Left renal cortex interstitium (tissue), 4 donors: Measurements from ENCODE around the gene LAMC3. TPM values are rescaled to one million over a fixed set of nuclear protein-coding genes. Genes with fewer than 3 reads are reported as not detected.
"Not testable (repeated sequence)": the region's sequence is repeated elsewhere in the genome, so short reads cannot be mapped to it uniquely, and the experiment has no call there.

ENCODE experiments used
- DNase-seq, 4 donors: peaks; one replicate each; pipeline ENCODE4 v3.0.0-alpha.2; 2013; ENCODE audit warnings: low read depth in 4 of 4, low spot score in 2 of 4, missing footprints in 1 of 4
- polyA plus RNA-seq, 4 donors: library from polyadenylated mRNA; unstranded; fragments of 120-200 nt; gene quantifications; one replicate each; pipeline ENCODE4 v1.2.1, GENCODE V29; 2013; ENCODE audit not compliant: insufficient read length in 4 of 4

Gene LAMC3
- polyA plus RNA-seq, 4 donors = 23.6 to 38.8 (median 28.7) TPM

DNA sequence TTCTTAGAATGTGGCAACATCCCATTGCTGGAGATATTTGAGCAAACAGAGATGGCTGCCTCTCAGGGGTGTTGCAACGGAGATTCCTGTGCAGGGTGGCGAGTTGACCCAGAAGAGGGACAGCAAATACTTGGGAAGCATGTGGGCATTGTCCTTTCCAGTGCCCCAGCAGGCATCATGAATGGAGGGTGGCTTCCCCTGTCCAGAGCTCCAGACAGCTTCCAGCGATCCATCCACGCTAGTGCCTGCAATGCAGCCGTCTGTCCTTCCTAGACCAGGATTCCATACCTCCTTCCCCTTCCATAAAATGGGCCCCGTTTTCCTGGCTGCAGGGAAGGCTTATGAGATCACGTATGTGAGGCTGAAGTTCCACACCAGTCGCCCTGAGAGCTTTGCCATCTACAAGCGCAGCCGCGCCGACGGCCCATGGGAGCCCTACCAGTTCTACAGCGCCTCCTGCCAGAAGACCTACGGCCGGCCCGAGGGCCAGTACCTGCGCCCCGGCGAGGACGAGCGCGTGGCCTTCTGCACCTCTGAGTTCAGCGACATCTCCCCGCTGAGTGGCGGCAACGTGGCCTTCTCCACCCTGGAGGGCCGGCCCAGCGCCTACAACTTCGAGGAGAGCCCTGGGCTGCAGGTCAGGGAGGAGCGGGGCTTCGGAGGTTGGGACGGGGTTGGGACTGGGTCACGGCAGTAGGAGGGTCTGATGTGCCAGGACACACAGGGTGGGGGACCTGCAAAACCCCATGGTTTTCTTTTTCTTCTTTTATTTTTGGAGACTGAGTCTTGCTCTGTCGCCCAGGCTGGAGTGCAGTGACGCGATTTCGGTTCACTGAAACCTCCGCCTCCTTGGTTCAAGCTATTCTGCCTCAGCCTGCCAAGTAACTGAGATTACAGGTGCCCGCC lies 17.2 kb downstream of the LAMC3 start:
- no peak for DNase-seq

- no peak for DNase-seq
Observed at GRCh38 chr9:131027048-131027871, 18.3 kb downstream of the LAMC3 start.

DNA sequence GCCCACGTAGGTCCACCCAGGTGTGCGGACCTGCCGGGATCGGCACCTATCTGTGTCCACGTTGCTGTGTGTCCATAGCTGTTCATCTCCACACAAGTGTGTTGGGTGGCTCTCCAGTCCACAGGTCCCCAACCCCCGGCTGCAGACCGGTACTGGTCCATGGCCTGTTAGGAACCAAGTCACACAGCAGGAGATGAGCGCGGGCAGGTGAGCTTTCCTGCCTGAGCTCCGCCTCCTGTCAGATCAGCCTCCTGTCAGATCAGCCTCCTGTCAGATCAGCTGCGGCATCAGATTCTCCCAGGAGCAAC lies 18.9 kb downstream of the LAMC3 start:
- DNase-seq = no peak

- no peak for DNase-seq
Observed at GRCh38 chr9:131028221-131028884, 19.4 kb downstream of the LAMC3 start.

DNA sequence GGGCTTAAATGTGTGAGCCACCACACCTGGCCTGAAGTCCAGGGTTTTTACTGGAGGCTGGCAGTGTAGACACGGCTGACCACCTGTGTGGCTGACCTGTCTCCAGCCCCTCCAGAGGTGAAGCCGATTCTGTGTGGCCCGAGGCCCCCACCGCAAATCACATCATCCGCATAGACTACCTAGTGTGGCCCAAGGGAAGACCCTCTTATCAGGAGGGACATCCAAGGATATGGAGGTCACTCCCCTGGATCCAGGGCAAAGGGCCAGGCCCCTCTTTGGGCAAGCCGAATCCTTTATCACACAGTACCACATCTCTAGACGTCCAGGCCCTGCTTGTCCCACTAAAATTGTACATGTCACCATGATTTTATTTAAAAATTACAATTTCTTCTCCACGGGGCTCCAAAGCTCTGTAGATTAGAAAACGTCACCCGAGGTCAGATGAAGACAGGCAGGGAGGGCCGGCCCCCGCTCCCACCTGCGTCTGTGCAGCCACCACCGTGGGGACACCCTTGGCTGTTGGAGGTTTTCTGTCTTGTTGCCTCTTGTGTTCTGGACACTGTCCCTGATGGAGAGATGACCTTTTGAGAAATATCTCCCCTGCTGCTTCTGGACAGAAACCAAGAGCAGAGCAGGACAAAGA lies 20.1 kb downstream of the LAMC3 start:
- DNase-seq = no peak

DNA sequence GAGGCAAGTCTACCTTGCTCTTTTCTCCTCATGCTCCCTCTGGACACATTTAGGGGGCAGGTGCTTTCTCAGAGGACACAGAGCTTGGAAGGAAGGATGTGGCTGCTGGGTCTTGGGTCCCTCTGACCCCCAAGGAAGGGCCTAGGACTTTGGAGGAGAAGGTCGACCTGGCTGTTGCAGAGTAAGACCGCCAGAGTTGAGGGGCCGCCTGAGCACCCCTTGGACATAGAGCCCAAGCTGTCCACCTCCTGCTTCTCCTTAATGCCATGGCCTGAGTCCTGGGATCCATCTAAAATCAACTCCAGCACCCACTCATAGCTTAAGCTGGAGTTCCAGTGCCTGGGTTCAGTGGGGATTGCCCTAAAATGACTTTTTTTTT lies 20.6 kb downstream of the LAMC3 start:
- DNase-seq = no peak

DNA sequence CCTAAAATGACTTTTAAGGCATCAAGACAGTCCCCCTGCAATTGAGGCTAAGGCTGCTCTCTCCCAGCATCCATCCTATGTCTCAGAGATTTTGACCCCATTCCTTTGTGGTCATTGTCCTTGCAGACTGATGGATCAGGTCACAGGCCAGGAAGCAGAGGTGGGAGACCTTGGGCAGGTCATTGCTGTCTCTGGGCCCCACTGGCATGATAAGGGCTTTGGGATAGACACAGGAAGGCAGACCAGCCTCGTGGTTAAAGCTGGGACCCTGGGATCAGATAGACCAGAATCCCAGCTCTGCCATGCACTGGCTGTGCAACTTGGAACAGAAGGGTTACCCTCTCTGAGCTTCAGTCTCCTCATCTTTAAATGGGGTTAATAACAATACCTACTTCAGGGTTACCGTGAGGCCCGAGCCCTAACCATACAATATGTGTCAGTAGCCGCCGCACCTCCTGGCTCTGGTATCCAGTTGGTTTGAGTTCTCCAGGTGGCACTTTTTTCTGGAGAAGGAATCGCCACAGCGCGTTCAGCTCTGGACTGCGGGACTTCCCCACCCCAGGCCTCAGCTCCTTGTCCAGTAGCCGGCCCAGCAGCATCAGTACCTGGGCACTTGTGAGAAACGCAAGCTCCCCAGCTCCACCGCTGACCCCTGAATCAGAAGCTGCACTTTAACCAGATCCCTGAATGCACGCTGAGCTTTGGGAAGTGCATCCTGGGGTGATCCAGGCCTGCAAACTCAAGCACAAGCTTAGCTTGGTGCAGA lies 21.4 kb downstream of the LAMC3 start:
- no peak for DNase-seq

DNA sequence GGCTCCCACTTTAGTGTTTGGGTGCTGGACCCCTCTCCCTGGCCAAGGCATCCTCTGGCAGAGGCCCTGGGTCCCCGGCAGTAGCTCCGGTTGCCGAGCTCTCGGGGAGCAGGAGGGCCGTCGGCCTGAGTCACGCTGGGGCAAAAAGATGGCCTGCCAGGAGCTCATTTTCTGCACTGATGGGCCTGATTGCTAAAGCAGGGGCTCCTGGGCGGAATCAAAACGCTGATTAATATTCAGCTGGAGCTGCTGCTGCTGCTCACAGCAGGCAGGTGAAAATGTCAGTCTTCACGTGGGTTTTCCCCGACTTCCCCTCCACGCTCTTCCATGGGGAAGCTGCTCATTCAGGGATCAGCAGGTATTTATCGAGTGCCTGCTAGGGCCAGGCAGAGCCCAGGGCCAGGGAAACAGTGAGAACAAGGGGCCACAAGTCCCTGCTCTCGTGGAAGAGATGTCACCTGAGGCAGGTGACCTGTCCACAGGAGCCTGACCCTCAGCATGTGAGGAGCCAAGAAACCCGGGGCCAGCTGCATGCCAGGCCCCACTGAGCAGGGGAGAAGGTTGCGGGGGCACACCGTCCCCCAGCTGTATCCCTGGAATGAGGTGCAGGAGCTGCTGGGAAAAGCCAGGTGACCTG lies 22.1 kb downstream of the LAMC3 start:
- no peak for DNase-seq

- DNase-seq = no peak
Observed at GRCh38 chr9:131031642-131032005, 22.6 kb downstream of the LAMC3 start.

DNA sequence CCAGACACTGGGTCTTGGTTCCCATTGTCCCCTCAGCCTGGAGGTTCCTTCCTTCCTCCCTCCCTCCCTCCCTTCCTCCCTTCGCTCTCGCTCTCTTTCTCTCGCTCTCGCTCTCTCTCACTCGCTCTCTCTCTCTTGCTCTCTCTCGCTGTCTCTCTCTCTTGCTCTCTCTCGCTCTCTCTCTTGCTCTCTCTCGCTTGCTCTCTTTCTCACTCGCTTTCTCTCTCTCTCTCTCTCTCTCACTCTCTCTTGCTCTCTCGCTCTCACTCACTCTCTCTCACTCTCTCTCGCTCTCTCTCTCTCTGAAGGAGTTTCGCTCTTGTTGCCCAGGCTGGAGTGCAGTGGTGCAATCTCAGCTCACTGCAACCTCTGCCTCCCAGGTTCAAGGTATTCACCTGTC lies 23.4 kb downstream of the LAMC3 start:
- no peak for DNase-seq

GRCh38 chr9:131033269-131034224 lies 24.6 kb downstream of the LAMC3 start:
- no peak for DNase-seq

- no peak for DNase-seq
Observed at GRCh38 chr9:131034268-131034667, 25.3 kb downstream of the LAMC3 start.

DNA sequence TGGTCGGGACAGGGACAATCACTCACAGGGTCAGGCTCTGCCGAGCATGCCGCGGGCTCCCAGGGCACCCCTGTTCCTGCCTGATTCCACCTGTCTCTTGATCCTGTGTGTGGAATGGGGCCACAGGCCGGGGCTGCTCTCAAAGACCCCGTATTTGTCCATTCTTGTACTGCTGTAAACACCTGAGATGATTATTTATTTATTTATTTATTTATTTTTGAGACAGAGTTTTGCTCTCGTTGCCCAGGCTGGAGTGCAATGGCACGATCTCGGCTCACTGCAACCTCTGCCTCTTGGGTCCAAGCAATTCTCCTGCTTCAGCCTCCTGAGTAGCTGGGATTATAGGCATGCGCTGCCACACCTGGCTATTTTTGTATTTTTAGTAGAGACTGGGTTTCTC lies 25.8 kb downstream of the LAMC3 start:
- not testable (repeated sequence) for DNase-seq

- no peak for DNase-seq
Observed at GRCh38 chr9:131035548-131035947, 26.6 kb downstream of the LAMC3 start.

GRCh38 chr9:131036071-131036470 lies 27.1 kb downstream of the LAMC3 start:
- DNase-seq = no peak

- DNase-seq = no peak
Observed at GRCh38 chr9:131036529-131037334, 27.8 kb downstream of the LAMC3 start.

DNA sequence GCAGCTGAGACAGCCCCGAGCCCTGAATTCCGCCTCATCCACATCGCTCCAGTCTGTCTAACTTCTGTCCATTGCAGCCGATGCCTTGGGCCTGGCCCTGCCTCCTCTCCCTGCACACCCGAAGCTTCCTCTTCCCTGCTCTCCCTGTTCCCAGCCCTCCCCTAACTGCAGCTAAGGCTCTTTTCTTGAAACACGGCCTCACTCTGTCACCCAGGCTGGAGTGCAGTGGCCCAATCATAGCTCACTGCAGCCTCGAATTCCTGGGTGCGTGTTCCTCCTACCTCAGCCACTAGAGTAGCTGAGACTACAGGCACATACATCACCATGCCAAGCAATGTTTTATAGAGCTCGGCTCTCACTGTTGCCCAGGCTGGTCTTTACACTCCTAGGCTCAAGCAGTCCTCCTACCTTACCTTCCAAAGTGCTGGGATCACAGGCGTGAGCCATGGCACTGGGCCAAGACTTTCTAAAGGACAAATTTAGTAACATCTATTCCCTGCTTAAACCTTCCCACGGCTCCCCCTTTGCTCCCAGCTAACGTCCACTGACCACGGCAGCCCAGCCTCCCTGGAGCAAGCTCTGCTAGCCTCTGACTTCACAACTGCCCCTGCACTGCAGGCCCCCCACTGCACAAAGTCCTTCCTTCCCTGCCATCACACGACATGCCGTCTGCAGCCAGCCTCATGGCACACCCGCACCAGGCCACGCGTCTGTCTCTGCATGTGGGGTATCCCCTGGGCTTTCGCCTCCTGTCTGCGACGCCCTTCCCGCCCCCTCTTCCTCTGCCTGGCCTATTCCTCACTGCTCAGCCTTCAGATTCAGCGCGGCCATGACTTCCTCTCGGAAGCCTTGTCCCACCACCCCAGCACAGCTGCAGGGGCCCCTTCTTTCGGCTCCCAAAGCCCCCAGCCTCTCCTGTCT lies 28.6 kb downstream of the LAMC3 start:
- DNase-seq = no peak
